K562 (cell line): ENCODE results near the gene MAP3K12. TPM values are rescaled to one million over a fixed set of nuclear protein-coding genes. Genes with fewer than 3 reads are reported as not detected.

Source experiments
- CUX1 ChIP-seq: fragments of 200-800 bp; sonication (Bioruptor generic); IDR thresholded peaks from 2 replicates; pipeline ENCODE4 v1.6.1; 2016; ENCODE audit warnings: missing genetic modification characterization, missing compliant biosample characterization
- JUND ChIP-seq, 2 experiments: IDR thresholded peaks; 2 replicates in 1 of 2; 3 replicates in 1 of 2; pipeline ENCODE4 v1.6.1; 2011; ENCODE audit warnings: borderline replicate concordance in 2 of 2, low read depth in 2 of 2, low read length in 2 of 2, improper control_type of control experiment in 1 of 2, missing biosample characterization in 1 of 2, missing genetic modification characterization in 1 of 2, missing genetic modification reagents in 1 of 2
- LARP7 ChIP-seq: fragments of 450-650 bp; IDR thresholded peaks from 2 replicates; pipeline ENCODE4 v1.6.1; 2016
- RBBP5 ChIP-seq: fragments of 200-600 bp; sonication (generic); IDR thresholded peaks from 2 replicates; pipeline ENCODE4 v1.6.1; 2012; ENCODE audit warnings: borderline replicate concordance, mild to moderate bottlenecking, low read length, control low read depth, inconsistent platforms; ENCODE audit not compliant: insufficient read depth, poor library complexity, severe bottlenecking
- SAFB ChIP-seq: fragments of 200-400 bp; formaldehyde crosslinking; IDR thresholded peaks from 2 replicates; pipeline ENCODE4 v1.6.1; 2017; ENCODE audit warnings: low read depth, low read length, borderline replicate concordance
- TCF15 ChIP-seq: fragments of 250-450 bp; sonication (Bioruptor Pico); IDR thresholded peaks from 2 replicates; pipeline ENCODE4 v1.8.0; 2022; ENCODE audit warnings: moderate library complexity, mild to moderate bottlenecking, inconsistent platforms
- ZNF197 ChIP-seq: fragments of 200-800 bp; sonication (Bioruptor generic); IDR thresholded peaks from 2 replicates; pipeline ENCODE4 v1.6.1; 2016; ENCODE audit warnings: low read depth, missing genetic modification characterization, missing compliant biosample characterization
- ZNF239 ChIP-seq: fragments of 250-450 bp; sonication (Bioruptor Pico); IDR thresholded peaks from 2 replicates; pipeline ENCODE4 v1.4.0; 2020; ENCODE audit warnings: mild to moderate bottlenecking
- ZNF263 ChIP-seq: sonication (generic); formaldehyde crosslinking; IDR thresholded peaks from 2 replicates; pipeline ENCODE4 v1.8.0; 2022; ENCODE audit warnings: mild to moderate bottlenecking, missing genetic modification reagents, borderline replicate concordance
- ZSCAN32 ChIP-seq: fragments of 450-650 bp; formaldehyde crosslinking; IDR thresholded peaks from 2 replicates; pipeline ENCODE4 v1.4.0; 2020; ENCODE audit warnings: mild to moderate bottlenecking, moderate library complexity
- polyA plus RNA-seq, 8 experiments: library from polyadenylated mRNA; depleted of rRNA in 4 of 8; stranded (reverse) in 5 of 8; unstranded in 3 of 8; fragments of >200 nt; fragmentation: Nextera tagmentation in 2 of 8; fragmentation: Illumina TruSeq in 1 of 8; extraction: Ambion mirVana in 2 of 8; extraction: Trizol in 1 of 8; gene quantifications; 2 replicates each; pipeline versions ENCODE4 v1.2.1 to v1.2.3, GENCODE V29; 2011 to 2014; ENCODE audit warnings: inconsistent platforms in 1 of 8, missing spikeins in 1 of 8
- total RNA-seq, 7 experiments: library from RNA; depleted of rRNA in 6 of 7; stranded (reverse); fragments of >200 nt in 6 of 7; fragmentation: Illumina TruSeq in 2 of 7; extraction: Trizol in 2 of 7; gene quantifications; 2 replicates each; pipeline versions ENCODE4 v1.2.1 to v1.2.3, GENCODE V29; 2011 to 2021; ENCODE audit warnings: low replicate concordance in 1 of 7
- TF ChIP-seq, protein P1 (sequence below), 2 experiments: fragments of 450-650 bp; IDR thresholded peaks; 2 replicates each; pipeline ENCODE4 v1.6.1; 2016; ENCODE audit warnings: mild to moderate bottlenecking in 2 of 2, borderline replicate concordance in 1 of 2, low read depth in 1 of 2, moderate library complexity in 1 of 2

Gene MAP3K12
- total and polyA plus RNA-seq, 9 of the 15 experiments (the other 6 are each of a cell fraction or from before 2014, with no cell fraction given): 0.10 to 2.4 (median 1.6) TPM

- TF ChIP-seq RBBP5 (peak; percentile 93), CUX1 (no peak), JUND (IDR thresholded peaks at IDR 0.05; ENCODE audit: borderline replicate concordance, low read depth, low read length) (peak; percentile 57), JUND (tag; IDR thresholded peaks at IDR 0.05; ENCODE audit: borderline replicate concordance, low read depth, low read length) (peak; percentile 67; the same call in 1 of the 3 replicates), TCF15 (CRISPR knock-in tag) (peak; percentile 80; the same call in 1 of the 2 replicates), ZNF263 (CRISPR knock-in tag) (no peak), SAFB (no peak), ZNF197 (CRISPR knock-in tag) (peak; percentile 73; the same call in 1 of the 2 replicates), ZSCAN32 (peak; percentile 56; the same call in 1 of the 2 replicates), ZNF239 (CRISPR knock-in tag) (peak; percentile 49), LARP7 (no peak)
- TF ChIP-seq, protein P1, sequence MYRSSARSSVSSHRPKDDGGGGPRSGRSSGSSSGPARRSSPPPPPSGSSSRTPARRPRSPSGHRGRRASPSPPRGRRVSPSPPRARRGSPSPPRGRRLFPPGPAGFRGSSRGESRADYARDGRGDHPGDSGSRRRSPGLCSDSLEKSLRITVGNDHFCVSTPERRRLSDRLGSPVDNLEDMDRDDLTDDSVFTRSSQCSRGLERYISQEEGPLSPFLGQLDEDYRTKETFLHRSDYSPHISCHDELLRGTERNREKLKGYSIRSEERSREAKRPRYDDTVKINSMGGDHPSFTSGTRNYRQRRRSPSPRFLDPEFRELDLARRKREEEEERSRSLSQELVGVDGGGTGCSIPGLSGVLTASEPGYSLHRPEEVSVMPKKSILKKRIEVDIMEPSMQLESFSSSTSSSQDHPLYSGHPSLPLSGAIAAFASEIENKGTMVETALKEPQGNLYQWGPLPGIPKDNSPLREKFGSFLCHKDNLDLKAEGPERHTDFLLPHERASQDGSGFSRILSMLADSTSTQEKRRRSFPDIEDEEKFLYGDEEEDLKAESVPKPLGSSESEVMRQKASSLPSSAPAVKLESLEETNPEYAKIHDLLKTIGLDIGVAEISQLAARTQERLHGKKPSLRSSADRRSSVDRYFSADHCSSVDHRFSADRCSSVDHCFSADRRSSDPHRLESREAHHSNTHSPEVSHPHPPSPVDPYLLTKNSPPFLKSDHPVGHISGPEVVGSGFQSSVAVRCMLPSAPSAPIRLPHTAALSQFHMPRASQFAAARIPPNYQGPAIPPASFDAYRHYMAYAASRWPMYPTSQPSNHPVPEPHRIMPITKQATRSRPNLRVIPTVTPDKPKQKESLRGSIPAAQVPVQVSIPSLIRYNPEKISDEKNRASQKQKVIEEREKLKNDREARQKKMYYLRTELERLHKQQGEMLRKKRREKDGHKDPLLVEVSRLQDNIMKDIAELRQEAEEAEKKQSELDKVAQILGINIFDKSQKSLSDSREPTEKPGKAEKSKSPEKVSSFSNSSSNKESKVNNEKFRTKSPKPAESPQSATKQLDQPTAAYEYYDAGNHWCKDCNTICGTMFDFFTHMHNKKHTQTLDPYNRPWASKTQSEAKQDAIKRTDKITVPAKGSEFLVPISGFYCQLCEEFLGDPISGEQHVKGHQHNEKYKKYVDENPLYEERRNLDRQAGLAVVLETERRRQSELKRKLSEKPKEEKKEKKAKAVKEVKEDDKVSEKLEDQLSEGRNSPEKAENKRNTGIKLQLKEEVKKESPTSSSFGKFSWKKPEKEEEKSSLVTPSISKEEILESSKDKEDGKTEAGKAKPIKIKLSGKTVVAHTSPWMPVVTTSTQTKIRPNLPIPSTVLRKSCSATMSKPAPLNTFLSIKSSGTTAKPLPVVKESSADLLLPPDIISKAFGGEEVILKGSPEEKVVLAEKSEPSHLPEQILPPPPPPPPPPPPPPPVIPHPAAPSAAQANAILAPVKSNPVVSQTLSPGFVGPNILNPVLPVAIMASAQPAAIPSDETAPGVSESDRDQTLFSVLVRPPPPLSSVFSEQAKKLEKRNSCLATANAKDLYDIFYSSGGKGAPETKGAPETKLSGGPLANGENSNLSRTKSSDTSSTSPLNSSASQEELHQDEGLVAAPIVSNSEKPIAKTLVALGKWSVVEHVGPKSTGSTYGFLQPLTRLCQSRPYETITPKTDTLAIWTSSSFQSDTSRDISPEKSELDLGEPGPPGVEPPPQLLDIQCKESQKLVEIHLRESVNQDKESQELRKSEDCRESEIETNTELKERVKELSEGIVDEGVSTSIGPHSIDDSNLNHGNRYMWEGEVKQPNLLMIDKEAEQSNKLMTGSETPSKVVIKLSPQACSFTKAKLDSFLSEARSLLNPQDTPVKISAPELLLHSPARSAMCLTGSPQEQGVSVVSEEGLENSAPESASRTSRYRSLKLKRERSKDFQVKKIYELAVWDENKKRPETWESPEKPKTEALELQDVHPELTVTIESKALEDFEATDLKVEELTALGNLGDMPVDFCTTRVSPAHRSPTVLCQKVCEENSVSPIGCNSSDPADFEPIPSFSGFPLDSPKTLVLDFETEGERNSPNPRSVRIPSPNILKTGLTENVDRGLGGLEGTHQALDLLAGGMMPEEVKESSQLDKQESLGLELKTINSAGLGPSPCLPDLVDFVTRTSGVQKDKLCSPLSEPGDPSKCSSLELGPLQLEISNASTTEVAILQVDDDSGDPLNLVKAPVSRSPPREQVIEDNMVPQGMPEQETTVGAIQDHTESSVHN (IDR thresholded peaks at IDR 0.05; ENCODE audit: borderline replicate concordance in 1 of 2, low read depth in 1 of 2): no peak
Measured at GRCh38 chr12:53500776-53501614, 1.7 kb upstream of the MAP3K12 start, which contains the start of gene TARBP2 (continued).
